Heart left ventricle (tissue), 16 donors: Measurements from ENCODE around the gene CAD. TPM values are rescaled to one million over a fixed set of nuclear protein-coding genes. Genes with fewer than 3 reads are reported as not detected.

Experiments
- ATAC-seq, 4 donors: fragments of 200-7000 bp; cut with Tn5 transposase; one replicate each; pipeline ENCODE4 v1.9.1; 2020 to 2022; ENCODE audit warnings: moderate library complexity in 4 of 4, mild to moderate bottlenecking in 3 of 4, moderate number of reproducible peaks in 1 of 4
- DNase-seq, 5 donors: peaks; one replicate each; pipeline ENCODE4 v3.0.0-alpha.2; 2020
- H3K27ac ChIP-seq, 12 donors: fragments of 200-600 bp; sonication (generic) in 4 of 12; one replicate each; pipeline versions ENCODE4 v1.5.0 to v1.8.0; 2016 to 2022; ENCODE audit warnings: mild to moderate bottlenecking in 2 of 12
- H3K27me3 ChIP-seq, 9 donors: fragments of 200-600 bp; sonication (generic) in 2 of 9; one replicate each; pipeline versions ENCODE4 v1.5.1 to v1.8.0; 2016 to 2022; ENCODE audit warnings: mild to moderate bottlenecking in 3 of 9
- H3K36me3 ChIP-seq, 9 donors: fragments of 200-600 bp; sonication (generic) in 2 of 9; one replicate each; pipeline versions ENCODE4 v1.5.0 to v1.8.0; 2018 to 2022; ENCODE audit warnings: mild to moderate bottlenecking in 2 of 9
- H3K4me1 ChIP-seq, 12 donors: fragments of 200-600 bp; sonication (generic) in 4 of 12; one replicate each; pipeline versions ENCODE4 v1.5.0 to v1.8.0; 2016 to 2022; ENCODE audit warnings: mild to moderate bottlenecking in 3 of 12
- H3K4me3 ChIP-seq, 12 donors: fragments of 200-600 bp; sonication (generic) in 4 of 12; one replicate each; pipeline versions ENCODE4 v1.5.0 to v1.8.0; 2017 to 2022; ENCODE audit warnings: mild to moderate bottlenecking in 9 of 12, moderate library complexity in 4 of 12
- H3K9me3 ChIP-seq, 12 donors: fragments of 200-600 bp; sonication (generic) in 4 of 12; one replicate each; pipeline versions ENCODE4 v1.5.0 to v1.8.0; 2016 to 2022; ENCODE audit warnings: mild to moderate bottlenecking in 1 of 12
- POLR2A ChIP-seq, 2 donors: fragments of 450-650 bp; IDR thresholded peaks; one replicate each; pipeline ENCODE4 v1.6.1; 2017; ENCODE audit warnings: antibody characterized with exemption in 2 of 2, mild to moderate bottlenecking in 2 of 2, moderate library complexity in 2 of 2
- WGBS, 4 donors: extraction: QIAGEN DNeasy Blood & Tissue Kit in 2 of 4; methylation state at CpG; one replicate each; pipeline versions ENCODE4 v1.1.5 to v1.1.7; 2013 to 2018; 5-methylcytosine and 5-hydroxymethylcytosine counted together
- intact Hi-C, 10 donors: fragments of 100-400 bp; cut with DNase I; formaldehyde crosslinking; loops; one replicate each; pipeline versions ENCODE4 v1.11.1 to v1.14.2; 2022
- long read RNA-seq, 3 donors: library from polyadenylated mRNA; unstranded; transcript quantifications; one replicate each; pipeline ENCODE4 v2.0.0, GENCODE V29; 2020 to 2021
- polyA plus RNA-seq, 2 donors: library from polyadenylated mRNA; stranded (reverse); fragments of 200-250 nt; gene quantifications; one replicate each; pipeline ENCODE4 v1.2.3, GENCODE V29; 2013
- total RNA-seq, 9 donors: library from RNA; depleted of rRNA in 2 of 9; stranded (reverse); fragments of >200 nt in 2 of 9; fragmentation: NEBNext Ultra II Directional in 3 of 9; extraction: Animal tissue kit (Norgen Biotek cat#: 25700) in 3 of 9; gene quantifications; one replicate each; pipeline versions ENCODE4 v1.1.0 to v1.2.4, GENCODE V29; 2016 to 2023
- TF ChIP-seq, protein P1 (sequence below), 12 donors: fragments of 200-600 bp; sonication (generic) in 4 of 12; IDR thresholded peaks; one replicate each; pipeline versions ENCODE4 v1.5.0 to v1.8.0; 2018 to 2022; ENCODE audit warnings: antibody characterized with exemption in 12 of 12, mild to moderate bottlenecking in 5 of 12
- donor health status: ischemic (EF 13 %, LVEDD 7.1; RV severe dilation, severe dysfunction).
- donor health status: healthy with polysubstance abuse.
- donor health status: DM: no; HTN: yes; CAD: no.
- donor health status: DM: no; HTN: no; CAD: no.
- donor health status: ischemic (EF 25% LVEDD 6.9; RV normal size, moderate dysfunction).
- donor health status: ischemic (EF 25% LVEDD 5.7; RV mildly dilated, moderate dysfunction).
- donor health status: healthy.
- donor health status: DM: yes; HTN: yes; CAD: no.
- donor health status: ischemic (EF 35%, LVEDD 5.7; RV mildly dilated, moderate dysfunction).
- donor health status: nonischemic (EF 11% LVEDD 7.7; RV severe dilation, severe dysfunction).
- donor health status: DM: yes; HTN: yes; CAD: no.
- donor health status: PGD.
- donor health status: ischemic (EF 29% LVEDD 5.4; RV normal size, mild dysfunction).
- donor health status: nonischemic (EF 23%, LVEDD 6.1; RV moderate dilation, normal function).

The CAD gene
- 10 to 100 TPM in 2 of 9 donors, 1 to 10 TPM in 7; 5.0 to 14.2 (median 6.7) TPM for total RNA-seq
- polyA plus RNA-seq, result 1 to 10 TPM; 3.2 to 9.3 TPM
- long read RNA-seq, donor 1, partial matches to known transcripts, result 1 of 2 reads
- long read RNA-seq, donor 1, other reads (novel, unspliced or antisense), result 1 of 2 reads
- long read RNA-seq, donor 2, partial matches to known transcripts, result 6 of 8 reads
- long read RNA-seq, donor 2, other reads (novel, unspliced or antisense), result 2 of 8 reads
- long read RNA-seq, donor 3, partial matches to known transcripts, result 3 of 6 reads
- long read RNA-seq, donor 3, other reads (novel, unspliced or antisense), result 3 of 6 reads

DNA sequence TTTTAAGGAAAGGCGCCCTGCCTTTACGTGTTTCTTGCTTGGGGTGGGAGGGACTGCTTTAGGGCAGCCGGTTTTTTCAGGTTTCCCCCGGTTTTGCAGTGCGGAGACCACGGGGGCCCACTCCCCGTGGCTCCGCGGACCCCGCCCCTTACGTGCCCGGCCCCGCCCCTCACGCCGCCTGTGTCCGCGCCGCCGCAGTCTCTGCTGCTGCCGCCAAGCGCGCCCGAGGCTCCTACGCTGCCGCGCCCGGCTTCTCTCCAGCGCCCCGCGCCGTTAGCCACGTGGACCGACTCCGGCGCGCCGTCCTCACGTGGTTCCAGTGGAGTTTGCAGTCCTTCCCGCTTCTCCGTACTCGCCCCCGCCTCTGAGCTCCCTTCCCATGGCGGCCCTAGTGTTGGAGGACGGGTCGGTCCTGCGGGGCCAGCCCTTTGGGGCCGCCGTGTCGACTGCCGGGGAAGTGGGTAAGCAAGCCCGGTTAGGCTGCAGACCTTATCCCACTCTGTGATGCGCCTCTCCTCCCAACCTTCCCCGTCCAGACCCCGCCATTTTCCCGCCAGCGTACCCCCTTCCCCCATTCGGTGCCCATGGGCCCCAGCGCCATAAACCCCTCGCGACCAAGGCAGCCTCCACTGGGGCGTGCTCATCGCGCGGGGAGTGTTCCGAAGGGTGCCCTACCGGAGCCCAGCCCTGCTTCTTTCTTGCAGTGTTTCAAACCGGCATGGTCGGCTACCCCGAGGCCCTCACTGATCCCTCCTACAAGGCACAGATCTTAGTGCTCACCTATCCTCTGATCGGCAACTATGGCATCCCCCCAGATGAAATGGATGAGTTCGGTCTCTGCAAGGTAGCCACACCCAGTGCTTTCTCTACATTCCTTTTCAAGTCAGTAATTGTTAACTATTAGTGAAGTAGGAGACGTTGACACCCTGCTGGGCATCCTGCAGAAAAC, at the start of gene CAD:
Gene CAD (plus strand): TSS at position 197 of the 949 bp plus-strand sequence. CDS start 183 bp downstream, at position 380.
- intact Hi-C loops, result no loop called here
- Histone ChIP-seq H3K27me3 (no peaks in the 10 kb centered on the region), H3K27ac (peak within 1 kb of the TSS; percentile 11 to 76 (median 50))

DNA sequence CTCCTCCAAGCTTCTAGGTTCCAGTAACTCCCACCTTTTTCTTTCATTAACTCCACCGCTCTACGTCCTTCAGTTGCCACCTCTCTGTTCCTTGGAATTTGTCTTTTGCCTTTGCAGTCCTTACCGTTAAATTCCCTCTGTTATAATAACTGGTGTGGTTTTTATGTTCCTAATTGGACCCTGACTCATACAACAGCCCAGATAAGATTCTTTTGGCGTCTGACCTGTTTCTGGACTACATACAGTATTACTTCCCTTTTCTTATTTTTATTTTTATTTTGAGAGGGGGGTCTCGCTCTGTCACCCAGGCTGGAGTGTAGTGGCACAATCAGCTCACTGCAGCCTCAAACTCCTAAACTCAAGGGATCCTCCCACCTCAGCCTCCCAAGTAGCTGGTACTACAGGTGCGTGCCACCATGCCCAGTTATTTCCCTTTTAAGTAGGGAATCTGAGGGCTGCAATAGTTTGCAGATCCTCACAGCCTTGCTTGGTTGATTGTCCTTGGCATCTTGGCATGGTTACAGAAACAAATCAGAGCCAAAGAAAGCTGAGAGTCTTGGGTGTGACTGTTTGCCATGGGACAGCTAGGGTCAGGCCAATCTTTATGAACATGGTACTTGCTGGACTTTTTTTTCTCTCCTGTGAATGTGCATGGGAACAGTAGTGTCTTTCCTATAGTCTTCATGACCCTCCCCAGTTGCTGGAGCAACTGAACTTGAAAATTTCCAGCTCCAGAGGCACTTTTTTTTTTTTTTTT, 46.4 kb upstream of the CAD start:
- no peaks in the 10 kb centered on the region for H3K9me3 ChIP-seq
- intact Hi-C loops, result no loop called here
- H3K4me3 ChIP-seq, result no peak overlapping the region
- TF ChIP-seq, protein P1, sequence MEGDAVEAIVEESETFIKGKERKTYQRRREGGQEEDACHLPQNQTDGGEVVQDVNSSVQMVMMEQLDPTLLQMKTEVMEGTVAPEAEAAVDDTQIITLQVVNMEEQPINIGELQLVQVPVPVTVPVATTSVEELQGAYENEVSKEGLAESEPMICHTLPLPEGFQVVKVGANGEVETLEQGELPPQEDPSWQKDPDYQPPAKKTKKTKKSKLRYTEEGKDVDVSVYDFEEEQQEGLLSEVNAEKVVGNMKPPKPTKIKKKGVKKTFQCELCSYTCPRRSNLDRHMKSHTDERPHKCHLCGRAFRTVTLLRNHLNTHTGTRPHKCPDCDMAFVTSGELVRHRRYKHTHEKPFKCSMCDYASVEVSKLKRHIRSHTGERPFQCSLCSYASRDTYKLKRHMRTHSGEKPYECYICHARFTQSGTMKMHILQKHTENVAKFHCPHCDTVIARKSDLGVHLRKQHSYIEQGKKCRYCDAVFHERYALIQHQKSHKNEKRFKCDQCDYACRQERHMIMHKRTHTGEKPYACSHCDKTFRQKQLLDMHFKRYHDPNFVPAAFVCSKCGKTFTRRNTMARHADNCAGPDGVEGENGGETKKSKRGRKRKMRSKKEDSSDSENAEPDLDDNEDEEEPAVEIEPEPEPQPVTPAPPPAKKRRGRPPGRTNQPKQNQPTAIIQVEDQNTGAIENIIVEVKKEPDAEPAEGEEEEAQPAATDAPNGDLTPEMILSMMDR (IDR thresholded peaks at IDR 0.05), result no peak
- no peak for TF ChIP-seq POLR2A (IDR thresholded peaks at IDR 0.05)
- DNase-seq (no peak), ATAC-seq (no peak)
- H3K36me3 ChIP-seq, result no peaks in the 10 kb centered on the region
- peaks cover 0 to 4% (median 0%) of the 10 kb centered on the region in 12 donors for H3K4me1 ChIP-seq
- WGBS, 4 donors, result 78 to 79% (median 79%) methylated on average over 6 of the region's 6 CpGs
- H3K27me3 ChIP-seq, result peaks cover 0 to 9% (median 0%) of the 10 kb centered on the region in 9 donors
- no peak overlapping the region for H3K27ac ChIP-seq

More for the DNA sequence above, at the start of gene CAD:
- no peaks in the 10 kb centered on the region for H3K9me3 ChIP-seq
- TF ChIP-seq, protein P1 (IDR thresholded peaks at IDR 0.05), result peak in 7 of 12 donors; percentile 16 to 36 (median 23)
- TF ChIP-seq POLR2A (IDR thresholded peaks at IDR 0.05), result peak in 1 of 2 donors; percentile 48
- peak; percentile 84 to 93 (median 87) for DNase-seq
- 3 to 12% (median 4%) methylated on average over 32 to 72 of the region's 72 CpGs for WGBS, 4 donors
- peak within 1 kb of the TSS; percentile 33 to 74 (median 66) for H3K4me3 ChIP-seq
- peaks cover 3 to 30% (median 23%) of the 10 kb centered on the region in 12 donors for H3K4me1 ChIP-seq
- ATAC-seq, result peak; percentile 70 to 95 (median 94)
- peaks cover 0 to 55% (median 48%) of the 10 kb centered on the region in 9 donors for H3K36me3 ChIP-seq

DNA sequence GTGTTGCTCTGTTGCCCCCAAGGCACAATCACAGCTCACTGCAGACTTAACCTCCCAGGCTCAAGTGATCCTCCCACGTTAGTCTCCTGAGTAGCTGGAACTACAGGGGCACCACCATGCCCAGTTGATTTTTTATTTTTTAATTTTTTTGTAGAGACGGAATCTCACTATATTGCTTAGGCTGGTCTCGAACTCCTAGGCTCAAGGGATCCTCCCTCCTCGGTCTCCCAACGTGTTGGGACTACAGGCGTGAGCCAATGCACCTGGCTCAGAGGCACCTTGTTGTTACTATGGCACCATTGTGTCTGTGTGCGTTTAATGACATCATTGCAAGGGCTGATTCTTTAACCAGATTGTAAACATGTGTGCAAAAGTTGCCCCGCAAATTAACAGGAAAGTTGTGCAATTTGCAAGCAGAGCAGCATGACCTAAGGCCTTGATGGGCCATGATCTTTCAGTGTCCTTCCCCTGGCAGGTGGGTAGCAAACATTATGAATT, 45.8 kb upstream of the CAD start:
- intact Hi-C loops, result no loop called here
- WGBS, 4 donors, result 77 to 84% (median 79%) methylated on average over 8 of the region's 8 CpGs

More for the DNA sequence above, 45.8 kb upstream of the CAD start:
- Histone ChIP-seq H3K4me3 (no peak overlapping the region), H3K27me3 (peaks cover 0 to 9% (median 0%) of the 10 kb centered on the region in 9 donors), H3K27ac (no peak overlapping the region), H3K36me3 (no peaks in the 10 kb centered on the region), H3K4me1 (peaks cover 0 to 4% (median 0%) of the 10 kb centered on the region in 12 donors), H3K9me3 (no peaks in the 10 kb centered on the region)
- DNase-seq, result no peak
- no peak for ATAC-seq
- no peak for TF ChIP-seq POLR2A (IDR thresholded peaks at IDR 0.05)
- TF ChIP-seq, protein P1 (IDR thresholded peaks at IDR 0.05), result no peak
